ENCODE data around the gene PLEKHA6. TPM values are rescaled to one million over a fixed set of nuclear protein-coding genes. Genes with fewer than 3 reads are reported as not detected.

Gene PLEKHA6
- total RNA-seq, 1 experiment from 2014 or later: 2.1 TPM

DNA sequence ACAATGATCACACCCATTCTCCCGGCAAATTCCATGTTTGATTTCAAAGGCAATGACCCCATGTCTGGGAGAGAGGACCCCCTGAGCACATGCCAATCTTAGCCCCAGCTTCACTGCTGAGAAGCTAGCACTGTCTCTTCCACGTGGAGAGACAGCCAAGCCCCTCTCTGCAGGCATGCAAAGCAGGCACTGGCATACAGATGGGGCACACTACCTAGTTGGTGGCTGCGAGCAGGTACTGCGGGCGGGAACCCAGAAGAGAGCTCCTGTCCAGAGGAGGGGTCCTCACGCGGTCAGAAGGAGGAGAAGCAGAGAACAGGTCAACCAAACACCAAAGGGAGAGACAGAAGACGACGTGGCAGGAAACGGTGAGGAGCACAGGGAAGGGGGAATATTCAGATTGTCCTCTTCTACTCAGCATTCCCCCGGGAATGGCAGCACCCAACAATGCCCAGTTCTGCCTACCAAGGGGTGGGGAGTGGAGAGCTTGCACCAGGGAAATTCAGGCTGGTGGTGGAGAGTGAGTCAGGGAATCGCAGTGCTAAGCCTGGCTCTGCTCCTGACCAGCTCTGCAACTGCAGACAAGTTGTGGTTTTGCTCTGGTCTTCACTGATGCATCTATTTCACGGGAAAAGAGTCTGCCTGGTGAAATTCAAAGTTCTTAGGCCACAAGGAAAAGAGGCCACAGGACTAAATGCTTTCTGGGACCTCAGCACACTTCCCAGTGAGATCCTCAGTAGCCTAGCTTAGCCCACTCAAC lies 97.8 kb downstream of the PLEKHA6 start:
- no peaks in the 10 kb centered on the region for H3K23me2 ChIP-seq (ENCODE audit: insufficient read length, low read depth, low read length, poor library complexity, severe bottlenecking)
- no peak overlapping the region for H2BK5ac ChIP-seq (ENCODE audit: insufficient read length, low read length)
- no peak for DNase-seq
- TF ChIP-seq, protein P1, sequence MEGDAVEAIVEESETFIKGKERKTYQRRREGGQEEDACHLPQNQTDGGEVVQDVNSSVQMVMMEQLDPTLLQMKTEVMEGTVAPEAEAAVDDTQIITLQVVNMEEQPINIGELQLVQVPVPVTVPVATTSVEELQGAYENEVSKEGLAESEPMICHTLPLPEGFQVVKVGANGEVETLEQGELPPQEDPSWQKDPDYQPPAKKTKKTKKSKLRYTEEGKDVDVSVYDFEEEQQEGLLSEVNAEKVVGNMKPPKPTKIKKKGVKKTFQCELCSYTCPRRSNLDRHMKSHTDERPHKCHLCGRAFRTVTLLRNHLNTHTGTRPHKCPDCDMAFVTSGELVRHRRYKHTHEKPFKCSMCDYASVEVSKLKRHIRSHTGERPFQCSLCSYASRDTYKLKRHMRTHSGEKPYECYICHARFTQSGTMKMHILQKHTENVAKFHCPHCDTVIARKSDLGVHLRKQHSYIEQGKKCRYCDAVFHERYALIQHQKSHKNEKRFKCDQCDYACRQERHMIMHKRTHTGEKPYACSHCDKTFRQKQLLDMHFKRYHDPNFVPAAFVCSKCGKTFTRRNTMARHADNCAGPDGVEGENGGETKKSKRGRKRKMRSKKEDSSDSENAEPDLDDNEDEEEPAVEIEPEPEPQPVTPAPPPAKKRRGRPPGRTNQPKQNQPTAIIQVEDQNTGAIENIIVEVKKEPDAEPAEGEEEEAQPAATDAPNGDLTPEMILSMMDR (conservative IDR thresholded peaks at IDR 0.05): peak; percentile 13; the same call in 1 of the 3 replicates
- no peak overlapping the region for H4K5ac ChIP-seq (ENCODE audit: insufficient read length, low read depth, low read length)
- H3K4me2 ChIP-seq (ENCODE audit: insufficient read depth, insufficient read length, low read length): no peak overlapping the region
- H3K79me1 ChIP-seq (ENCODE audit: insufficient read depth, low read depth, low read length, poor library complexity, severe bottlenecking): no peaks in the 10 kb centered on the region
- no peak overlapping the region for H3K4ac ChIP-seq (ENCODE audit: low read depth, low read length)
- no peaks in the 10 kb centered on the region for H3K9me3 ChIP-seq (ENCODE audit: control insufficient read depth, low read depth, low read length)
- H3K14ac ChIP-seq (ENCODE audit: insufficient read depth, low read length): no peak overlapping the region; the same call in 1 of the 2 replicates
- H2BK120ac ChIP-seq (ENCODE audit: low read depth, low read length, poor library complexity, severe bottlenecking): no peak overlapping the region
- Mint-ChIP-seq H3K9me3 (no peaks in the 10 kb centered on the region), H3K27me3 (ENCODE audit: low read depth) (peaks cover 3% of the 10 kb centered on the region), H3K36me3 (ENCODE audit: insufficient read depth in 1 of 3, low read depth in 3 of 3) (peaks cover 0 to 6% (median 0%) of the 10 kb centered on the region in 3 experiments; a peak in 3 of 7 replicates), H3K4me3 (no peak overlapping the region), H3K4me1 (peaks cover 8 to 13% of the 10 kb centered on the region in 2 experiments), H3K27ac (no peak overlapping the region; a peak in 1 of 7 replicates)
- H4K20me1 ChIP-seq (ENCODE audit: control insufficient read depth, insufficient read depth, insufficient read length): no peaks in the 10 kb centered on the region
- no peak overlapping the region for H2BK15ac ChIP-seq (ENCODE audit: low read depth, low read length)
- H3K9ac ChIP-seq (ENCODE audit: extremely low read depth, insufficient read length, low read length): no peak overlapping the region
- no peak overlapping the region for H2AK5ac ChIP-seq (ENCODE audit: insufficient read length, low read length)
- no peak overlapping the region for H4K91ac ChIP-seq (ENCODE audit: insufficient read length, low read depth, low read length)
- H3K79me2 ChIP-seq (ENCODE audit: insufficient read depth, low read length): no peaks in the 10 kb centered on the region
- H3K27me3 ChIP-seq (ENCODE audit: insufficient read depth, low read length): no peaks in the 10 kb centered on the region
- H3K4me1 ChIP-seq (ENCODE audit: insufficient read depth, low read length): no peaks in the 10 kb centered on the region
- H4K8ac ChIP-seq (replicated peaks; ENCODE audit: insufficient read length, low read depth, low read length): no peak overlapping the region
- H3K23ac ChIP-seq (ENCODE audit: insufficient read length, low read depth, low read length): no peak overlapping the region
- H2BK12ac ChIP-seq (ENCODE audit: insufficient read length, low read depth, low read length): no peak overlapping the region
- no peak overlapping the region for H2AFZ ChIP-seq (ENCODE audit: low read length)
- no peak overlapping the region for H2BK20ac ChIP-seq (ENCODE audit: low read depth, low read length, poor library complexity, severe bottlenecking)
- no peak overlapping the region for H3K27ac ChIP-seq (ENCODE audit: insufficient read length, low read depth, low read length)
- no peak overlapping the region for H3T11ph ChIP-seq (ENCODE audit: low read length)
- H3K18ac ChIP-seq (ENCODE audit: insufficient read length, low read depth, low read length): no peak overlapping the region
- no peak overlapping the region for H3K56ac ChIP-seq (ENCODE audit: insufficient read length, low read depth, low read length)
- WGBS (ENCODE audit: extremely low coverage, insufficient read length, low lambda C conversion rate): no CpG with 5 or more reads among the region's 13 CpGs
